ENCODE results near the gene ZBTB45. TPM values are rescaled to one million over a fixed set of nuclear protein-coding genes. Genes with fewer than 3 reads are reported as not detected.

ZBTB45 gene
- total RNA-seq, 1 experiment from 2014 or later = 12.0 TPM

- RAD21 ChIA-PET (ENCODE audit: low non-redundant PET in 1 of 2, low total read pairs in 2 of 2, uncharacterized antibody in 2 of 2, unreplicated experiment in 2 of 2) = no interaction called here
- DNase-seq (ENCODE audit: low read depth, low spot score) (no peak), ATAC-seq (no peak)
- peaks cover 32% of the 10 kb centered on the region; the same call in 1 of the 2 replicates for H4K20me1 ChIP-seq (ENCODE audit: insufficient read depth)
- H3K9me2 ChIP-seq (ENCODE audit: insufficient read depth) = no peaks in the 10 kb centered on the region
- H3K4me3 ChIP-seq (replicated peaks in 1 of 2; ENCODE audit: low read depth in 1 of 2, low read length in 2 of 2) = peak overlapping the region; percentile 90 to 94
- CTCF ChIA-PET = no interaction called here
- H3K4me2 ChIP-seq (ENCODE audit: low read length) = peak overlapping the region; percentile 90
- H3K9ac ChIP-seq (ENCODE audit: low read length) = peak overlapping the region; percentile 93
- H3K27me3 ChIP-seq (ENCODE audit: insufficient read depth, low read length) = no peaks in the 10 kb centered on the region
- no peaks in the 10 kb centered on the region for H3K9me3 ChIP-seq (ENCODE audit: control insufficient read depth in 1 of 2, insufficient read depth in 1 of 2, low read depth in 1 of 2, low read length in 2 of 2)
- BruUV-seq (replicated peaks) = no TSS peak
- peaks cover 14 to 27% of the 10 kb centered on the region in 2 experiments for H3K4me1 ChIP-seq (ENCODE audit: control insufficient read depth in 1 of 2, insufficient read depth in 2 of 2, low read length in 2 of 2)
- H3K27ac ChIP-seq (ENCODE audit: low read depth, low read length) = peak overlapping the region; percentile 77
- H3K36me3 ChIP-seq (ENCODE audit: control insufficient read depth in 1 of 2, insufficient read depth in 2 of 2, low read length in 2 of 2) = peaks cover 46 to 59% of the 10 kb centered on the region in 2 experiments; a peak in 3 of 4 replicates
- H3K79me2 ChIP-seq (ENCODE audit: insufficient read depth, low read length) = peaks cover 65% of the 10 kb centered on the region
- POLR2A ChIA-PET = interaction anchor here (1.3 kb wide), 1 partner anchor 26 kb away, joined by 3 read pairs; the partner anchor contains the start of gene ZBTB45
- no peak overlapping the region for H2AFZ ChIP-seq (ENCODE audit: low read depth, low read length, poor library complexity, severe bottlenecking)
- intact Hi-C loops (cut with micrococcal nuclease) = no loop called here
- no peak for TF ChIP-seq CEBPB (IDR thresholded peaks at IDR 0.05; ENCODE audit: low read depth)
- TF ChIP-seq ELF1 (IDR thresholded peaks at IDR 0.05; ENCODE audit: borderline replicate concordance, low read depth) = no peak
- TF ChIP-seq ZNF274 (IDR thresholded peaks at IDR 0.05; ENCODE audit: low read depth, low read length) = no peak
- TF ChIP-seq CTCF (IDR thresholded peaks at IDR 0.05 in 2 of 3, conservative IDR thresholded peaks at IDR 0.05 in 1 of 3; ENCODE audit: borderline replicate concordance in 1 of 3, insufficient read depth in 1 of 3, low read depth in 2 of 3, low read length in 2 of 3) = no peak
- TF ChIP-seq POLR2A (IDR thresholded peaks at IDR 0.05; ENCODE audit: borderline replicate concordance, extremely low read depth, insufficient read depth, insufficient read length) = no peak
Observed at GRCh38 chr19:58546019-58546530, 26.5 kb upstream of the ZBTB45 start.
